ENCODE data around the gene FNDC5. TPM values are rescaled to one million over a fixed set of nuclear protein-coding genes. Genes with fewer than 3 reads are reported as not detected.

FNDC5 gene
- total and polyA plus RNA-seq, 4 donors, result 0.43 to 10.5 (median 2.0) TPM

- no peak for DNase-seq (ENCODE audit: low spot score)
- no peak overlapping the region for H3K4me3 ChIP-seq (ENCODE audit: low read depth in 1 of 3, low read length in 3 of 3)
- WGBS, result 82% methylated on average over 13 of the region's 13 CpGs
- no peaks in the 10 kb centered on the region for H3K27me3 ChIP-seq (ENCODE audit: control insufficient read depth in 4 of 4, insufficient read depth in 4 of 4, low read length in 3 of 4)
- H3K9ac ChIP-seq (ENCODE audit: low read depth in 1 of 2, low read length in 2 of 2), result no peak overlapping the region
- TF ChIP-seq EGR1 (IDR thresholded peaks at IDR 0.05; ENCODE audit: low read depth in 2 of 2), result no peak
- TF ChIP-seq YY1 (IDR thresholded peaks at IDR 0.05), result no peak
- no peak for TF ChIP-seq ATF3 (IDR thresholded peaks at IDR 0.05)
- no peak for TF ChIP-seq HNF4A (conservative IDR thresholded peaks at IDR 0.05)
- H3K4me1 ChIP-seq (ENCODE audit: control insufficient read depth in 4 of 4, insufficient read depth in 4 of 4, low read length in 3 of 4), result peaks cover 0 to 8% (median 6%) of the 10 kb centered on the region in 4 donors
- H3K36me3 ChIP-seq (ENCODE audit: control insufficient read depth in 4 of 4, insufficient read depth in 3 of 4, low read depth in 1 of 4, low read length in 3 of 4), result peaks cover 2 to 36% (median 26%) of the 10 kb centered on the region in 4 donors
- H3K27ac ChIP-seq (ENCODE audit: low read depth in 1 of 2, low read length in 2 of 2), result no peak overlapping the region
- H3K9me3 ChIP-seq (ENCODE audit: control insufficient read depth in 4 of 4, low read length in 3 of 4), result no peaks in the 10 kb centered on the region
Measured at GRCh38 chr1:32855861-32856617, 14.7 kb downstream of the FNDC5 start.

- no peak for TF ChIP-seq JUND (IDR thresholded peaks at IDR 0.05)
- no peak for TF ChIP-seq REST (IDR thresholded peaks at IDR 0.05)
- TF ChIP-seq TAF1 (conservative IDR thresholded peaks at IDR 0.05), result no peak
- no peak for TF ChIP-seq EGR1 (IDR thresholded peaks at IDR 0.05; ENCODE audit: low read depth in 2 of 2)
- no peak for TF ChIP-seq CTCF (IDR thresholded peaks at IDR 0.05; ENCODE audit: low read depth, low read length, missing input control)
- TF ChIP-seq HNF4G (IDR thresholded peaks at IDR 0.05), result no peak
- TF ChIP-seq RAD21 (IDR thresholded peaks at IDR 0.05), result no peak
- TF ChIP-seq HNF4A (conservative IDR thresholded peaks at IDR 0.05), result no peak
- no peak for TF ChIP-seq ATF3 (IDR thresholded peaks at IDR 0.05)
- TF ChIP-seq GABPA (IDR thresholded peaks at IDR 0.05 in 1 of 2, conservative IDR thresholded peaks at IDR 0.05 in 1 of 2), result no peak
- no peak for TF ChIP-seq SP1 (IDR thresholded peaks at IDR 0.05)
- no peak for TF ChIP-seq RXRA (IDR thresholded peaks at IDR 0.05)
- TF ChIP-seq YY1 (IDR thresholded peaks at IDR 0.05), result no peak
- no peak for TF ChIP-seq FOXA1 (IDR thresholded peaks at IDR 0.05)
- no peak for TF ChIP-seq FOXA2 (IDR thresholded peaks at IDR 0.05)
- no peak for TF ChIP-seq NR2F2 (IDR thresholded peaks at IDR 0.05)
- TF ChIP-seq MAX (IDR thresholded peaks at IDR 0.05), result no peak
- no peak for TF ChIP-seq ZBTB33 (IDR thresholded peaks at IDR 0.05)
- H3K4me1 ChIP-seq (ENCODE audit: control insufficient read depth in 4 of 4, insufficient read depth in 4 of 4, low read length in 3 of 4), result no peaks in the 10 kb centered on the region
- H3K4me3 ChIP-seq (ENCODE audit: low read depth in 1 of 3, low read length in 3 of 3), result no peak overlapping the region
- no peak overlapping the region for H3K27ac ChIP-seq (ENCODE audit: low read depth in 1 of 2, low read length in 2 of 2)
- H3K9ac ChIP-seq (ENCODE audit: low read depth in 1 of 2, low read length in 2 of 2), result no peak overlapping the region
- DNase-seq (ENCODE audit: low spot score), result no peak
- no peaks in the 10 kb centered on the region for H3K27me3 ChIP-seq (ENCODE audit: control insufficient read depth in 4 of 4, insufficient read depth in 4 of 4, low read length in 3 of 4)
- 47% methylated on average over 2 of the region's 2 CpGs for WGBS
- H3K36me3 ChIP-seq (ENCODE audit: control insufficient read depth in 4 of 4, insufficient read depth in 3 of 4, low read depth in 1 of 4, low read length in 3 of 4), result peaks cover 0 to 15% (median 8%) of the 10 kb centered on the region in 4 donors
- H3K9me3 ChIP-seq (ENCODE audit: control insufficient read depth in 4 of 4, low read length in 3 of 4), result no peaks in the 10 kb centered on the region
Measured at GRCh38 chr1:32848354-32849063, 22.2 kb downstream of the FNDC5 start.
